Measurements from ENCODE around the gene ZZZ3.
"Not testable (repeated sequence)": the region's sequence is repeated elsewhere in the genome, so short reads cannot be mapped to it uniquely, and the experiment has no call there.

Gene ZZZ3

GRCh38 chr1:77709727-77710126, 27.3 kb upstream of the ZZZ3 start:
- Histone ChIP-seq H3K36me3 (peaks cover 87% of the 10 kb centered on the region), H3K9me3 (no peaks in the 10 kb centered on the region), H3K27me3 (no peaks in the 10 kb centered on the region)

GRCh38 chr1:77706321-77706720, 23.9 kb upstream of the ZZZ3 start:
- Histone ChIP-seq H3K9me3 (no peaks in the 10 kb centered on the region), H3K4me1 (ENCODE audit: control insufficient read depth in 1 of 2, insufficient read depth in 1 of 2, low read depth in 1 of 2, low read length in 1 of 2) (no peaks in the 10 kb centered on the region), H3K36me3 (peaks cover 55% of the 10 kb centered on the region), H3K27me3 (no peaks in the 10 kb centered on the region), H3K4me3 (ENCODE audit: low read depth in 1 of 2, low read length in 1 of 2) (no peak overlapping the region), H3K27ac (no peak overlapping the region)
- TF ChIP-seq, protein P1, sequence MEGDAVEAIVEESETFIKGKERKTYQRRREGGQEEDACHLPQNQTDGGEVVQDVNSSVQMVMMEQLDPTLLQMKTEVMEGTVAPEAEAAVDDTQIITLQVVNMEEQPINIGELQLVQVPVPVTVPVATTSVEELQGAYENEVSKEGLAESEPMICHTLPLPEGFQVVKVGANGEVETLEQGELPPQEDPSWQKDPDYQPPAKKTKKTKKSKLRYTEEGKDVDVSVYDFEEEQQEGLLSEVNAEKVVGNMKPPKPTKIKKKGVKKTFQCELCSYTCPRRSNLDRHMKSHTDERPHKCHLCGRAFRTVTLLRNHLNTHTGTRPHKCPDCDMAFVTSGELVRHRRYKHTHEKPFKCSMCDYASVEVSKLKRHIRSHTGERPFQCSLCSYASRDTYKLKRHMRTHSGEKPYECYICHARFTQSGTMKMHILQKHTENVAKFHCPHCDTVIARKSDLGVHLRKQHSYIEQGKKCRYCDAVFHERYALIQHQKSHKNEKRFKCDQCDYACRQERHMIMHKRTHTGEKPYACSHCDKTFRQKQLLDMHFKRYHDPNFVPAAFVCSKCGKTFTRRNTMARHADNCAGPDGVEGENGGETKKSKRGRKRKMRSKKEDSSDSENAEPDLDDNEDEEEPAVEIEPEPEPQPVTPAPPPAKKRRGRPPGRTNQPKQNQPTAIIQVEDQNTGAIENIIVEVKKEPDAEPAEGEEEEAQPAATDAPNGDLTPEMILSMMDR (IDR thresholded peaks at IDR 0.05), result no peak

More at GRCh38 chr1:77709727-77710126, 27.3 kb upstream of the ZZZ3 start:
- TF ChIP-seq, protein P1 (IDR thresholded peaks at IDR 0.05), result no peak
- no peaks in the 10 kb centered on the region for H3K4me1 ChIP-seq (ENCODE audit: control insufficient read depth in 1 of 2, insufficient read depth in 1 of 2, low read depth in 1 of 2, low read length in 1 of 2)
- H3K27ac ChIP-seq, result no peak overlapping the region
- no peak overlapping the region for H3K4me3 ChIP-seq (ENCODE audit: low read depth in 1 of 2, low read length in 1 of 2)

DNA sequence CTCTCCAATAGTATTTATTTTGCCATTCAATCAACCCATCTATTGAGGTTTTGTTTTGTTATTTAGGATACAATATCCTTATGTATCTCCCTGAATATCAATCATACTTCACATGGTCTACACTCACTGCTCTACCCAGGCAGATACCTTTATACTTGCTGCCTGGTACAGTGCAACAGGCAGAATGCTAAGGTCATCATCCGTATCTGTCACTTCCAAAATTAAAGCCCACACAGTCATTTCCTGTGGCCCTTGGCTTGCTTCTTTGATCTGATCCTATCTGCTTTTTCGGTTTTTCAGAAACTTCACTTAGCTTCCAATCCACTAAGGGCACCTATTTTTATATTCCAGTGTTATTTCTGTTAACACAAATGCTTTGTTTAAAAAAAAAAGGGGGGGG, 22.3 kb upstream of the ZZZ3 start:
- Histone ChIP-seq H3K36me3 (peaks cover 51% of the 10 kb centered on the region), H3K27me3 (no peaks in the 10 kb centered on the region), H3K9me3 (no peaks in the 10 kb centered on the region), H3K27ac (no peak overlapping the region), H3K4me1 (ENCODE audit: control insufficient read depth in 1 of 2, insufficient read depth in 1 of 2, low read depth in 1 of 2, low read length in 1 of 2) (no peaks in the 10 kb centered on the region), H3K4me3 (ENCODE audit: low read depth in 1 of 2, low read length in 1 of 2) (no peak overlapping the region)
- TF ChIP-seq, protein P1 (IDR thresholded peaks at IDR 0.05), result no peak

DNA sequence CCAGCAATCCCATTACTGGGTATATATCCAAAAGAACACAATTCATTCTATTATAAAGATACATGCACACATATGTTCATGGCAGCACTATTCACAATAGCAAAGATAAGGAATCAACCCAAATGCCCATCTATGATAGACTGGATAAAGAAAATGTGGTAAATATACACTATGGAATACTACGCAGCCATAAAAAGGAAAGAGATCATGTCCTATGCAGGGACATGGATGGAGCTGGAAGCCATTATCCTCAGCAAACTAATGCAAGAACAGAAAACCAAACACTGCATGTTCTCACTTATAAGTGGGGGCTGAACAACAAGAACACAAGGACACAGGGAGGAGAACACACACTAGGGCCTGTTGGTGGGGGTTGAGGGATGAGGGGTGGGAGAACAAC, 17.2 kb upstream of the ZZZ3 start:
- not testable (repeated sequence) for H3K4me3 ChIP-seq (ENCODE audit: low read depth in 1 of 2, low read length in 1 of 2); H3K9me3 ChIP-seq; H3K27ac ChIP-seq; H3K27me3 ChIP-seq; H3K4me1 ChIP-seq (ENCODE audit: control insufficient read depth in 1 of 2, insufficient read depth in 1 of 2, low read depth in 1 of 2, low read length in 1 of 2)
- H3K36me3 ChIP-seq, result peaks cover 51% of the 10 kb centered on the region

GRCh38 chr1:77697441-77697840, 15.0 kb upstream of the ZZZ3 start:
- no peak overlapping the region for H3K27ac ChIP-seq
- peaks cover 68% of the 10 kb centered on the region for H3K36me3 ChIP-seq
- no peak overlapping the region for H3K4me3 ChIP-seq (ENCODE audit: low read depth in 1 of 2, low read length in 1 of 2)
- no peaks in the 10 kb centered on the region for H3K9me3 ChIP-seq
- no peaks in the 10 kb centered on the region for H3K4me1 ChIP-seq (ENCODE audit: control insufficient read depth in 1 of 2, insufficient read depth in 1 of 2, low read depth in 1 of 2, low read length in 1 of 2)
- H3K27me3 ChIP-seq, result no peaks in the 10 kb centered on the region
- TF ChIP-seq, protein P1 (IDR thresholded peaks at IDR 0.05), result no peak

DNA sequence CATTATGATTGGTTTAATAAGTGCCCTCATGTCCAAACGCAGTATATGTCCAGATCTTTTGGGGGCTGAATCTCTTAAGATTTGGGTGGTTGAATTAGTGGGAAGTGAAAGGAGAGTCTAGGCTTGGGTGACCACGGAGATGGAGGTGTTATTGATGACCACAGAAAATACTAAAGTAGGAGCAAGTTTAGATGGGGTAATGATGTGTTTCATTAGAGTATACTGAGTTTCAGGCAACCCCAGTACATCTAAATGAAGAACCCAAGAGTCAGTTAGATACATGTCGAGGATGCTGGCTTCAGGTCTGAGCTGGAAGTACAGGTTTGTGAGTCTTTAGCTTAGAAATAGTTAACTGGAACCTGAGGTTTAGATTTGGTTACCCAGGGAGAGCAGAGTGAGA, 6.5 kb upstream of the ZZZ3 start:
- TF ChIP-seq, protein P1 (IDR thresholded peaks at IDR 0.05), result no peak
- H3K9me3 ChIP-seq, result no peaks in the 10 kb centered on the region
- H3K36me3 ChIP-seq, result peaks cover 11% of the 10 kb centered on the region
- peaks cover 1 to 9% of the 10 kb centered on the region in 2 experiments for H3K4me1 ChIP-seq (ENCODE audit: control insufficient read depth in 1 of 2, insufficient read depth in 1 of 2, low read depth in 1 of 2, low read length in 1 of 2)
- H3K4me3 ChIP-seq (ENCODE audit: low read depth in 1 of 2, low read length in 1 of 2), result no peak overlapping the region
- no peaks in the 10 kb centered on the region for H3K27me3 ChIP-seq
- H3K27ac ChIP-seq, result no peak overlapping the region

All from neutrophil (primary cell).